H54 (cell line): ENCODE data around the gene GABARAPL1.

Experiments
- DNase-seq: peaks from one replicate; pipeline ENCODE4 v3.0.0; 2011; ENCODE audit warnings: low spot score, mixed read lengths; ENCODE audit not compliant: insufficient read length
- FAIRE-seq: peaks from 3 replicates; lab custom pipeline; 2011; peaks lifted over from hg19 to GRCh38; lab: Jason Lieb, UNC
- POLR2A ChIP-seq: IDR thresholded peaks from 2 replicates; pipeline ENCODE4 v1.6.1; 2011; ENCODE audit warnings: low read depth, mild to moderate bottlenecking, low read length

GABARAPL1 gene

DNA sequence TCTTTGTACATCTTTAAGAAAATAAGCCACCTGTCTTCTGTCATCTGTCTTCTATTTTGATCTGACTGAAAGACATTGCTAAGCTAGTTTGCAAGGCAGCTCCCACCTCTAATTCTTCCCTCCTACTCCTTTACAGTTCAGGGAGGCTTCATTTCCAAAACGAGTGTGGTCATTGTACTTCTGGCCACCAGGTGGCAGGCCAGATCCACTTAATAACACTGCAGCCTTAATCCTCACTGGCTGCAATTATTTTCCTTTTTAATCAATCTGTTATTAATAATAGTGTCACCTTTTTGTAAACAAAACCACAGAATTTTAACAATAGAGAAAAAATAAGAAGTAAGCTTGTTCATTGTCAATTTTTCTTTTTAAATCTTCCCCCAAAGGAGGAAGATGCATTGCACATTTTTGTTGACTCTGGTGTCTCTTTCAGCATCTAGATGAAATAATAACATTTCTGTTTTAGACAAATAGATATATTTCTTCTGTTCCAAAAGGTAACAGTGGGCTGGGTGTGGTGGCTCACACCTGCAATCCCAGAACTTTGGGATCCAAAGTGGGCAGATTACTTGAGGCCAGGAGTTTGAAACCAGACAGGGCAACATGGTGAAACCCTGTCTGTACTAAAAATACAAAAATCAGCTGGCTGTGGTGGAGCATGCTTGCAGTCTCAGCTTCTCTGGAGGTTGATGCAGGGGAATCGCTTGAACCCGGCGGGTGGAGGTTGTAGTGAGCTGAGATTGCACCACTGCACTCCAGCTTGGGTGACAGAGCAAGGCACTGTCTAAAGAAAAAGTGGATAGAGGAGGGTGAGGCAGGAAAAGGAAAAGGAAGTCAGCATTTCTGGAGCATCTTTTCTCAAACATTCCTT lies 23.3 kb downstream of the GABARAPL1 start:
- peak; percentile 77 for FAIRE-seq
- no peak for TF ChIP-seq POLR2A
- DNase-seq: peak; percentile 21

DNA sequence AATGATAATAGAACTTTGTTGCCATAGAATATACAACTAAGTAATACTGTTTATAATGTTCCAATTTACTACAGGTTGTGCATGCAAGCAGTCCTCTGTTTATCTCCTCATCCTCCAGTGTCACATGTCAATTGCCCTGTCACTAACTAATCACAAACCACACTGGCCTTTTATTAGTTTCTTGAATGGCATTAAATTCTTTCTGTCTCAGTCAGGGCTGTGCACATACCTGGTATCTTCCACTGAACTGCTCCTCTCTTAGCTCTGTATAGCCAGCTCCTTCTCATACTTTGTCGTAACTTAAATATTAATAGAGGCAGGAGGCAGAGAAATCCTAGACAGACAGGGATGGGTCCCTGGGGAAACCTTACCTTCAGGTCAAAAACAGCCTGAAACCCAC lies 24.0 kb downstream of the GABARAPL1 start:
- no peak for FAIRE-seq
- no peak for TF ChIP-seq POLR2A
- DNase-seq: no peak

DNA sequence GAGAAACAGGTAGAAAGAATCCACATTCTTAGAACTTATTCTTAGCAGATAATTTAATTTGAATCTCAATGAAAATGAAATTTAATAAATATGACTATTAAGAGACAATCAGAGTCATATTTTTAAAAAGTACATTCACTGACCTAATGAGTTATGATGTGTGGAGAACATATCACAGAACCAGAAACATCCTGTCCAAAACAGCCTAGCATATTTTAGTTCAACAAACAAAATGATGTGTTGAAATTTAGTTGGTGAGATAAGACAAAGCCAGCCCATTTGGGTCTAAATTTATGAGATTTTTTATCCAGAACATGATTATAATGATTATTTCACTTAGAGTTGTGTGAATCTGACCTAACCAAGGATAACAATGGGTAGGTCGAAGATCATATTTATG lies 25.8 kb downstream of the GABARAPL1 start:
- TF ChIP-seq POLR2A: no peak
- FAIRE-seq: no peak
- no peak for DNase-seq

DNA sequence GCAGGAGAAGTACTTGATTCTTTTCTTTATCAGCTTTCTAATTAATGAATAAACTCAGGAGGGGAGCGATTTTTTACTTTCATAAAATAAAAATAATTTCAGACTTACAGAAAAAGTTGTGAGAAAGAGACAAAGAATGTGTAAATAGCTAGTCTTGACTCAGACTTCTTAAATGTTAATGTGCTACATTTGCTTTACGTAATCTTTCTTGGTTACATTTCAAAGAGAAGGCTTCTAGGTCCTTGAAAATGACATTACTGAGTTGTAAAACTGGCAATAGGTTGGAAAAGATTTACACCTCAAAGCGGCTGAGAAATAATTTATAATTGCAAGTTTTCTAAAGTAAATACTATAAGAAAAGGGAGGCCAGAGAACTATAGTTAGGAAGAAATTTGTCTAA lies 28.6 kb downstream of the GABARAPL1 start:
- FAIRE-seq: no peak
- TF ChIP-seq POLR2A: no peak
- DNase-seq: no peak

DNA sequence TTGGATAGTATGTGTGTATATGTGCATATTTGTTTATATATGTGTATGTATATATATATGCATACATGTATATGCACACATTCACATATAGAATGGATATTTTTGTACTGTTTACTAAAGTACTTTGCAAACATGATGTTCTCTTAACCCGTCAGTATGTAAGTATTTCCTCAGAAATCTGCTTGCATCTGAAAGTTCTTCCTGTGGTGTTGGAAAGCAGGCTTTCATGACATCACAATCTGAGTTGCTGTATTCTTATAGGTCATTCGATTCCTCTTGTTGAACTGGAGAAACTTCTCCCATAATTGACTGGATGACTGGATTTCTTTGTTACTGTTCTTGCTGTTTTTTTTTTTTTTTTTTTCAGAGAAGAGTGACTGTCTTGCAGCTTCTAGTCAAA lies 29.1 kb downstream of the GABARAPL1 start:
- TF ChIP-seq POLR2A: no peak
- DNase-seq: no peak
- FAIRE-seq: no peak

DNA sequence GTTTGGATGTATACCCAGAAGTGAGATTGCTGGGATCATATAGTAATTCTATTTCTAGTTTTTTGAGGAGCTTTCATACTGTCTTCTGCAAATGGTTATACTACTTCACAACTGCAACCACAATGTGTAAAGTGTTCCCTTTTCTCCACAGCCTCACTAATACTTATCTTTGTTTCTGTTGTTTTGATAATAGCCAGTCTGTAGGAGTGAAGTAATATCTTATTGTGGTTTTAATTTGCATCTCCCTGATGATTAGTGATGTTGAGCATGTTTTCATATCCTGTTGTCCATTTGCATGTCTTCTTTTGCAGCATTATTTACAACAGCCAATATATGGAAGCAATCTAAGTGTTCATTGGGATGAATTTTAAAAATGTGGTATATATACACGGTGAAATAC lies 29.9 kb downstream of the GABARAPL1 start:
- no peak for TF ChIP-seq POLR2A
- no peak for DNase-seq
- no peak for FAIRE-seq

DNA sequence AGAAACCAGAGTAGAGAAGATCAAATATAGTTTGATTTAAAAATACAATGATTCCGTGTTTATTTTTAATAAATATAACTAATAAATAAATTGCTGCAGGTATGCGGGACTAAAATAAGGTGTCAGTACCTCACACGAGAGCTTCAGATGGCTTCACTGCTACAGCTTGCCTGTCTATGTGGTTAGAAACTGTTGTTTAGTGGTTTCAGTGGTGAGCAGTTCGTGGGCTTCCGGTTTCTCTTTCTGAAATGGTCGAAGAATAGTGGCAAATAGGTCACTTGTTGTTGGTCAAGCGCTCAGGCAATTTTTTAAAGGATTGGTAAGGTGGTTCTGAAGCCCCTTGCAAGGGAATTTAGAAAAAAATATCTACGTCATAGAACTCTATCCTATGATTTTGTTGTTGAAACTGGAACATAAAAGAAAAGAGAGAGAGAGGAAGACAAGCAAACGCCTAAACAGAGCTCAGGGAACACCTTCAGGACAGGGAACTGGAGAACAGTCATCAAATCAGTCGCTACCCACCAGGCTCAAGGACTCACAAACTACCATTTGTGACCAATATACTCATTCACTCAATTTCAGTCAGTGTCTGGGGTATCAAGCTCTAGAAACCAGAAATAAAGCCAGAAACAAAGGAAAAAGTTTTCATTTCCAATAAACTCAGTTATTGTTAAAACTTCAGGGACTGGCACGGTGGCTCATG lies 31.3 kb downstream of the GABARAPL1 start:
- FAIRE-seq (no peak), DNase-seq (no peak)
- TF ChIP-seq POLR2A: no peak

DNA sequence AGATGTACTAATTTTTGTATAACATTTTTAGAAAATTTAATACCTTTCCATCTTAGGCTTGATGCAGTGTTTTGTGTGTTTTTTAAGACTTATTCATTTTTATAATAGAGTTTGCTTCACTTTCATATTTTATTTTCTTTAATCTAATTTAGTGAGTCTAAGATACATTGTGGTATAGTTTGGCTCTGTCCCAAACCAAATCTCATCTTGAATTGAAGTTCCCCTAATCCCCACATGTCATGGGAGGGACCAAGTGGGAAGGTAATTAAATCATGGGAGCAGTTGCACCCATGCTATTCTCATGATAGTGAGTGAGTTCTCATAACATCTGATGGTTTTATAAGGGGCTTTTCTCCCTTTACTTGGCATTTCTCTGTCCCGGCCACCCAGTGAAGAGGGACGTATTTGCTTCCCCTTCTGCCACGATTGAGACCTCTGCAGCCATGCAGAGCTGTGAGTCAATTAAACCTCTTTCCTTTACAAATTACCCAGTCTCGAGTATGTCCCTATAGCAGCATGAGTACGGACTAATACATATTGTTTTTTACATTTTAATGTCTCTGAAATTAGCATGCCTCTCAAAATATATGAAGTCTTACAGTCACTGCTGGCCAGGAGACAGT lies 34.9 kb downstream of the GABARAPL1 start:
- DNase-seq (no peak), FAIRE-seq (no peak)
- TF ChIP-seq POLR2A: no peak

DNA sequence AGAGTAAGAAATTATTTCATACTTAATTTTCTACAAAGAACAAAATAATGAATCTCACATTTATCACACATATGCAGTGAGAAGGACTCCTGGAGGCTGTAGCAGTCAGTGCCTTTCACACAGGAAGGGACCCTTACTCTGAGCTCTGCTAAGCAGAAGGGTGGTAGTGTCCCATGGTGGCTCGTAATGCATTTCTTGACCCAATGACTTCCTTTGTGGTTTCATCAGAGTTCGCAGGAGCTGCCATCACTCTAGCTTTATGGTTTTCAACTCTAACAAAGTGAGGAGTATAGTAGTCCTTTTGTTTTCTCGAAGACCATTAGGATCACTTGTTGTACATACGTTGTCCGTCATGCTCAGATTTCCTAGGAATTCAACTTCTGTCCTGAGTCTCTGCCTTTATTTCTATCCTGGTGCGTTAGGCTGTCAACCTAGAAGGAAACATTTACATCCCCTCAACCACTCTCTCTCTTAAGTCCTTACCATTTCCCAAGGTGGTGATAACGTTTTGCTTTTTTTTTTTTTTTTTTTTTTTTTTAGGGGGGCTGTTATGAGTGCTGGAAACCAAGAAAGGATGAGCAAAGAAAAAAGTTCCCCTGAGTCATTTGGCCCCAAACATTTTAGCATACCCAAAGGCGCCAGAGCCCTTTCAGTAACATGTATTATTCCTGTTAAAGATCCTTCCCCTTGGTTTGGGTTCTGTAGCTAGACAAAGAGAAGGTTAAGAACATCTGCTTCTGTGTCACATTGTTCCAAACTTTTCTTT lies 37.2 kb downstream of the GABARAPL1 start:
- DNase-seq (no peak), FAIRE-seq (no peak)
- TF ChIP-seq POLR2A: no peak

DNA sequence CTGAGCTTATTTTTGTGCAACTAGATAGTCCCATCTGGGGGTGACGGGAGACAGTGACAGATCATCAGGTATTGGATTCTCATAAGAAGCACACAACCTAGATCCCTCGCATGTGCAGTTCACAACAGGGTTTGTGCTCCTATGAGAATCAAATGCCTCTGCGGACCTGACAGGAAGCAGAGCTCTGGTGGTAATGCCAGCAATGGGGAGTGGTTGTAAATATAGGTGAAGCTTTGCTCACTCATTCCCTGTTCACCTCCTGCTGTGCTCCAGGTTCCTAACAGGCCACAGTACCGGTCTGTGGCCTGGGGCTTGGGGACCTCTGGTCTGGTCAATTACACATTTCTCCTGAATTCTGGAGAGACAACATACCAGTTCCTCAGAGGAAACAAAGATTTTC lies 39.0 kb downstream of the GABARAPL1 start:
- no peak for TF ChIP-seq POLR2A
- FAIRE-seq: no peak
- no peak for DNase-seq

DNA sequence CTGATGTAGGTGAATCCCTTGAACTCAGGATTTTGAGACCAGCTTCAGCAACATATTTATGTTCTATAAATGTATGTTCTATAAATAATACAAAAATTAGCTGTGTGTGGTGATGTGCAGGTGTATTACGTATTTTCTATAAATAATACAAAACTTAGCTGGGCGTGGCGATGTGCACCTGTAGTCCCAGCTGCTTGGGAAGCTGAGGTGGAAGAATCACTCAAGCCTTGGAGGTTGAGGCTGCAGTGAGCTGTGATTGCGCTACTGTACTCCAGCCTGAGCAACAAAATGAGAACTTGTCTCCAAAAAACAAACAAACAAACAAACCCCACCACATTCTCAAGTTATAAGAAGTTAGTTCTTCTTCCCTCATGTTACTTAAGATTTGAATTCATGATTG lies 39.5 kb downstream of the GABARAPL1 start:
- DNase-seq (no peak), FAIRE-seq (no peak)
- TF ChIP-seq POLR2A: no peak

DNA sequence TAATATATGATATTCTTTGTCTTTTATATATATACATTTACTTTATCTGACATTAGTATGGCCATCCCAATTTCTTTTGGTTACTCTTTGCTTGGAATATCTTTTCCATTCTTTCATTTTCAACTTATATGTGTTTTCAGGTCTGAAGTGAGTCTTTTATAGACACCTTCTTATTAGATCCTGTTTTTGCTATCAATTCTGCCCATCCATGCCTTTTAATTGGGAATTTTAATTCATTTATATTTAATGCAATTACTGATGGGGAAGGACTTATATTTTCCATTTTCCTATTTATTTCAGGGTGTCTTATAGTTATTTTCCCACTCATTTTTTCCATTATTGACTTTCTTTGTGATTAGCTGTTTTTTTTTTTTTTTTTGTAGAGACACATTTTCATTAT lies 43.4 kb downstream of the GABARAPL1 start:
- DNase-seq: no peak
- TF ChIP-seq POLR2A: no peak
- FAIRE-seq: no peak

DNA sequence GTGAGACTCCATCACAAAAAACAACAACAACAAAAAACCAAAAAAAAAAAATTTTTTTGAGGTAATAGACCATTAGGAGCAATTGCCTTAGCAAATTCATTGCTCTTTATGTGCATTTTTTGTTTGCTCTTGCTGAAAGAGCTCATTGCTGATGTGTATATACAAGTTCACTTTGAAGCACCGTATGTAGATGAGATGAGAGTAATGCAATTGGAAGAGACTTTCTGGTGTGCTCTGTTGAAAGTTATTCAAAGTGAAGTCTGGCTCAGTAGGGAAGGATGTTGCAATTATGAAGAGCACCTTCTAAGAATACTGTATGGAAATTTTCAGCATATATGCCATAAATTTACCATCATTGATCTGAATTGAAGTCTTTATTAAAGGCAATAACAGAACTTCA lies 48.2 kb downstream of the GABARAPL1 start:
- no peak for TF ChIP-seq POLR2A
- DNase-seq: no peak
- no peak for FAIRE-seq
